ENCODE measurements around the gene PGLYRP3.
"Not testable (repeated sequence)": the region's sequence is repeated elsewhere in the genome, so short reads cannot be mapped to it uniquely, and the experiment has no call there.

Gene PGLYRP3

DNA sequence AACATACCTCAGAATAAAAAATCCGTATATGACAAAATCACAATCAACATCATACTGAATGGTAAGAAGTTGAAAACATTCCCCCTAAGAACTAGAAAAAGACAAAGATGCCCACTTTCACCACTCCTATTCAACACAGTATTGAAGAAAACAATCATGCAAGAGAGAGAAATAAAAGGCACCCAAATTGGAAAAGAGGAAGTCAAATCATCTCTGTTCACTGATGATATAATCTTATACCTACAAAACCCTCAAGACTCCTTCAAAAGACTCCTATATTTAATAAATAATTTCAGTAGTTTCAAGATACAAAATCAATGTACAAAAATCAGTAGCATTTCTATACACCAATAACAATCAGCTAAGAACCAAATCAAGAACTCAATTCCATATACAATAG lies 21.1 kb upstream of the PGLYRP3 start:
- TF ChIP-seq, protein P1, sequence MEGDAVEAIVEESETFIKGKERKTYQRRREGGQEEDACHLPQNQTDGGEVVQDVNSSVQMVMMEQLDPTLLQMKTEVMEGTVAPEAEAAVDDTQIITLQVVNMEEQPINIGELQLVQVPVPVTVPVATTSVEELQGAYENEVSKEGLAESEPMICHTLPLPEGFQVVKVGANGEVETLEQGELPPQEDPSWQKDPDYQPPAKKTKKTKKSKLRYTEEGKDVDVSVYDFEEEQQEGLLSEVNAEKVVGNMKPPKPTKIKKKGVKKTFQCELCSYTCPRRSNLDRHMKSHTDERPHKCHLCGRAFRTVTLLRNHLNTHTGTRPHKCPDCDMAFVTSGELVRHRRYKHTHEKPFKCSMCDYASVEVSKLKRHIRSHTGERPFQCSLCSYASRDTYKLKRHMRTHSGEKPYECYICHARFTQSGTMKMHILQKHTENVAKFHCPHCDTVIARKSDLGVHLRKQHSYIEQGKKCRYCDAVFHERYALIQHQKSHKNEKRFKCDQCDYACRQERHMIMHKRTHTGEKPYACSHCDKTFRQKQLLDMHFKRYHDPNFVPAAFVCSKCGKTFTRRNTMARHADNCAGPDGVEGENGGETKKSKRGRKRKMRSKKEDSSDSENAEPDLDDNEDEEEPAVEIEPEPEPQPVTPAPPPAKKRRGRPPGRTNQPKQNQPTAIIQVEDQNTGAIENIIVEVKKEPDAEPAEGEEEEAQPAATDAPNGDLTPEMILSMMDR (IDR thresholded peaks at IDR 0.05; ENCODE audit: low read depth, low read length): no peak
- Histone ChIP-seq H3K4me3 (ENCODE audit: low read depth, low read length) (no peak overlapping the region), H3K27me3 (ENCODE audit: insufficient read depth, low read depth, severe bottlenecking) (peaks cover 91% of the 10 kb centered on the region), H3K9me3 (ENCODE audit: severe bottlenecking) (peaks cover 16% of the 10 kb centered on the region), H3K27ac (no peak overlapping the region), H3K36me3 (no peaks in the 10 kb centered on the region)
- no peak for DNase-seq

DNA sequence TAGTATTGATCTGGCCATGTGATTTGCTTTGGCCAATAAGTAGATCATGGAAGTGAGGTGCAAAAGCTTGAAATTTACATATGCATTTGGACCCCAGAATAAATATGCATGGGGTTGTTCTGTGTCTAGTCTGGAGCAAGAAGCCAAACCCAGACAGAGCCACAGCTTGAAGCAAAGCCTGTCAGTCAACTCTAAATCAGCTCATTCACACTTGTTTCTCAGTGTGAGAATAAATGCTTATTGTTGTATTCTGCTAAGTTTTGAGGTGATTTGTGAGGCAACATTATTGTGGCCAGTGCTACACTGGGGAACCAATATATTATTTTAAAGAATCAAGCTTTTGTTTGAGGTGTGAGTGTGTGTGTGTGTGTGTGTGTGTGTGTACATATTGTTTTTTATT lies 12.2 kb upstream of the PGLYRP3 start:
- H3K4me3 ChIP-seq (ENCODE audit: low read depth, low read length): no peak overlapping the region
- TF ChIP-seq, protein P1 (IDR thresholded peaks at IDR 0.05; ENCODE audit: low read depth, low read length): no peak
- no peak for DNase-seq
- H3K36me3 ChIP-seq: no peaks in the 10 kb centered on the region
- H3K9me3 ChIP-seq (ENCODE audit: severe bottlenecking): peaks cover 40% of the 10 kb centered on the region
- peaks cover 80% of the 10 kb centered on the region for H3K27me3 ChIP-seq (ENCODE audit: insufficient read depth, low read depth, severe bottlenecking)
- H3K27ac ChIP-seq: no peak overlapping the region

DNA sequence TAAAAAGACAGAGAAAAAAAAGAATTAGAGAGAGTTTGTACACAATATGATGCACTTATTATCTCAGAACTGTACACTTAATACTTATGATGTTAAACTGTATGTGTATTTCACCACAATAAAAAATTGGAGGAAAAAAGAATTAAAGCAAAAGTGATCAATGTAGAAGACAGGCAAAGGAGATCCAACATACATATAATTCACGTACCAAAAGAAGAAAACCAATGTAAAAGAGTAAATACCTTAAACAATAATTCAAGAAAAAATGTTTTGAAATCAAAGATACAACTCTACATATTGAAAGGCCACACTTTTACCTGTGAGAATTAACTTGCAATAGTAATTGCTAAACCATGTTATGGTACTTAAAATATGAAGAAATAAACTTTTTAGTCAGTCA lies 9.8 kb upstream of the PGLYRP3 start:
- Histone ChIP-seq H3K36me3 (no peaks in the 10 kb centered on the region), H3K27me3 (ENCODE audit: insufficient read depth, low read depth, severe bottlenecking) (peaks cover 88% of the 10 kb centered on the region), H3K9me3 (ENCODE audit: severe bottlenecking) (peaks cover 39% of the 10 kb centered on the region), H3K27ac (no peak overlapping the region), H3K4me3 (ENCODE audit: low read depth, low read length) (no peak overlapping the region)
- TF ChIP-seq, protein P1 (IDR thresholded peaks at IDR 0.05; ENCODE audit: low read depth, low read length): no peak
- no peak for DNase-seq

DNA sequence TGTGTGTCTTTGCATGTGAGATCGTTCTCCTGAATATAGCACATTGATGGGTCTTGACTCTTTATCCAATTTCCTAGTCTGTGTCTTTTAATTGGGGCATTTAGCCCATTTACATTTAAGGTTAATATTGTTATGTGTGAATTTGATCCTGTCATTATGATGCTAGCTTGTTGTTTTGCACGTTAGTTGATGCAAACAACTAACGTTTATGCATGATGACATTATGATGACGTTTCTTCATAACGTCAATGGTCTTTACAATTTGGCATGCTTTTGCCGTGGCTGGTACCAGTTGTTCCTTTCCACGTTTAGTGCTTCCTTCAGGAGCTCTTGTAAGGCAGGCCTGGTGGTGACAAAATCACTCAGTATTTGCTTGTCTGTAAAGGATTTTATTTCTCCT lies 5.4 kb upstream of the PGLYRP3 start:
- H3K27ac ChIP-seq; H3K4me3 ChIP-seq (ENCODE audit: low read depth, low read length); H3K36me3 ChIP-seq; DNase-seq: not testable (repeated sequence)
- Histone ChIP-seq H3K27me3 (ENCODE audit: insufficient read depth, low read depth, severe bottlenecking) (peaks cover 73% of the 10 kb centered on the region), H3K9me3 (ENCODE audit: severe bottlenecking) (peaks cover 32% of the 10 kb centered on the region)

DNA sequence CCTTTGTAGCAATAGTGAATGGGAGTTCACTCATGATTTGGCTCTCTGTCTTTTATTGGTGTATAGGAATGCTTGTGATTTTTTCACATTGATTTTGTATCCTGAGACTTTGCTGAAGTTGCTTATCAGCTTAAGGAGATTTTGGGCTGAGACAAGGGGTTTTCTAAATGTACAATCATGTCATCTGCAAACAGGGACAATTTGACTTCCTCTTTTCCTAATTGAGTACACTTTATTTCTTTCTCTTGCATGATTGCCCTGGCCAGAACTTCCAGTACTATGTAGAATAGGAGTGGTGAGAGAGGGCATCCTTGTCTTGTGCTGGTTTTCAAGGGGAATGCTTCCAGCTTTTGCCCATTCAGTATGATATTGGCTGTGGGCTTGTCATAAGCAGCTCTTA lies 3.3 kb upstream of the PGLYRP3 start:
- peaks cover 75% of the 10 kb centered on the region for H3K27me3 ChIP-seq (ENCODE audit: insufficient read depth, low read depth, severe bottlenecking)
- not testable (repeated sequence) for DNase-seq; H3K4me3 ChIP-seq (ENCODE audit: low read depth, low read length); H3K27ac ChIP-seq; H3K36me3 ChIP-seq
- H3K9me3 ChIP-seq (ENCODE audit: severe bottlenecking): peaks cover 22% of the 10 kb centered on the region

DNA sequence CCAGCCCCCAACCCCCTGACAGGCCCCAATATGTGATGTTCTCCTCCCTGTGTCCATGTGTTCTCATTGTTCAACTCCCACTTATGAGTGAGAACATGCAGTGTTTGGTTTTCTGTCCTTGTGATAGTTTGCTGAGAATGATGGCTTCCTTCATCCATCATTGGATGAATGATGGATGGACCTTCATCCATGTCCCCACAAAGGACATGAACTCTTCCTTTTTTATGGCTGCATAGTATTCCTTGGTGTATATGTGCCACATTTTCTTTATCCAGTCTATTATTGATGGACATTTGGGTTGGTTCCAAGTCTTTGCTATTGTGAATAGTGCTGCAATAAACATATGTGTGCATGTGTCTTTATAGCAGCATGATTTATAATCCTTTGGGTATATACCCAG lies 1.6 kb upstream of the PGLYRP3 start:
- DNase-seq; H3K36me3 ChIP-seq; H3K4me3 ChIP-seq (ENCODE audit: low read depth, low read length); H3K27ac ChIP-seq: not testable (repeated sequence)
- Histone ChIP-seq H3K9me3 (ENCODE audit: severe bottlenecking) (peaks cover 16% of the 10 kb centered on the region), H3K27me3 (ENCODE audit: insufficient read depth, low read depth, severe bottlenecking) (peaks cover 76% of the 10 kb centered on the region)

DNA sequence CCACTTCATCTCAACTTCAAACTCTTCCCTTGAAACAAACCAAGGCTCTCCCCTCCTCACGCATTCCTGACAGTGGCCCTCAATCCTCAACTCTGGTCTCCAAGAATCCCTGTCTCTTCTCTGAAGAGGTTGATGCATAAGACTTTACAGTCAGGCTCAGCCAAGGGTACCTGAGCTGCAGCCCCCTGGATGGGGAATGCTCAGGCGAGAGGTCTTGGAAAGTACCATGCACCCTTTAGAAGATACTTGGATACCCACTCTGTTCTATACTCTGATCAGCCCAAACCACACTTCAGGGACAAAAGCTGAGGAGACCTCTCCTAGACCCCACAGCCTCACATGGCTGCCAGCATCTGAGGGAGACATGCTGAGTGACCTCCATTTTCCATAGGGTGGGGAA lies 536 bp upstream of the PGLYRP3 start:
- no peak for DNase-seq
- TF ChIP-seq, protein P1 (IDR thresholded peaks at IDR 0.05; ENCODE audit: low read depth, low read length): no peak
- H3K36me3 ChIP-seq: no peaks in the 10 kb centered on the region
- H3K4me3 ChIP-seq (ENCODE audit: low read depth, low read length): no peak overlapping the region
- peaks cover 76% of the 10 kb centered on the region for H3K27me3 ChIP-seq (ENCODE audit: insufficient read depth, low read depth, severe bottlenecking)
- H3K9me3 ChIP-seq (ENCODE audit: severe bottlenecking): peaks cover 14% of the 10 kb centered on the region
- no peak overlapping the region for H3K27ac ChIP-seq
